Measurements from ENCODE around the gene KIRREL3.

KIRREL3 gene

DNA sequence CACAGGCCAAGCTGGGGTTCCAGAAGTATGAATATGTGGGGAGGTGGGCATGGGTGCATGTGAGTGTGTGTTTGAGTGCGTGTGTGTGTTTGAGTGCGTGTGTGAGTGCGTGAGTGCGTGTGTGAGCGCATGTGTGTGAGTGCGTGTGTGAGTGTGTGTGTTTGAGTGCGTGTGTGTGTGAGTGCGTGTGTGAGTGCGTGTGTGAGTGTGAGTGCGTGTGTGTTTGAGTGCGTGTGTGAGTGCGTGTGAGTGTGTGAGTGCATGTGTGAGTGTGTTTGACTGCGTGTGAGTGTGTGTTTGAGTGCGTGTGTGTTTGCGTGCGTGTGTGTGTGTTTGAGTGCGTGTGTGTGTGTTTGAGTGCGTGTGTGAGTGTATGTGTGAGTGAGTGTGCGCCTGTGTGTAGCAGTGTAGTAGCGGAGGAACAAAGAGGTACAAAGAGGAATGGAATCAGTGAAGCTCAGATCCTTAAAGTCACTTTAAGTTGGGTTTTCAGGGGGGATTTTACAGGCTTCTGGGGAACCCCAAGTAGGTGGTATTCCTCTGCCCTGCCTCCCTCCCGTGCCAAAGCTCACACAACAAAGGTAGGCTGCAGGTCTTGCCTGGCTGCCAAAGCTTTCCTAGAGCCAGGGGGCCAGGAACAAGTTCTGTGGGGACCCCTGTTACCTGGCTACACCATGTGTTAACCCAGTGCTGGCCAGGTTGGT lies 137.1 kb downstream of the KIRREL3 start:
- no peak for FAIRE-seq

DNA sequence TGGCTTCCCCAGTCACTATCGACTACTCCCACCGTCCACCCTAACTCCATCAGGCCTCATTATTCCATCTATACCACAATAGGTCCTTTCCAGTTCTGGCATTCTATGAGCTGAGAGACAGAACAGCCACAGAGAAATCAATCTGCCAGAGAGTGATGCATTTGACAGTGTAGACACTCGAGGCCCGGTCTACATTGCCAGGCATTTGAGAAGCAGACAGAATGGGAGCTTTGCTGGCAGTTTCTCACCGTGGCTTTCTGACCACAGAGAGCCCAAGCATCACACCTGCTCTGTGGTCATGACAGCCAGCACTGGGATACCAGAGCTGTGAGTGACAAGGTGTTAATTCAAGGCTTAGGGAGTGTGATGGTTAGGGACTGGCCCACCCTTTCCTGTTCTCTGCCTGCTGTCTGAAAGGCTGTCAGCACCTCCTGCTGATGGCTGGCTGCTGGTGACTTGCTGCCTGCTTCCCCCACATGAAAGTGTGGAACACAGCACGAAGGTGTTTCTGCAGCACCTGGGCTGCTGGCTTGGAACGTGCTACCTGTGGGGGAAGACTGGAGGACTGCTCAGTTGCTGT lies 137.8 kb downstream of the KIRREL3 start:
- FAIRE-seq = no peak

DNA sequence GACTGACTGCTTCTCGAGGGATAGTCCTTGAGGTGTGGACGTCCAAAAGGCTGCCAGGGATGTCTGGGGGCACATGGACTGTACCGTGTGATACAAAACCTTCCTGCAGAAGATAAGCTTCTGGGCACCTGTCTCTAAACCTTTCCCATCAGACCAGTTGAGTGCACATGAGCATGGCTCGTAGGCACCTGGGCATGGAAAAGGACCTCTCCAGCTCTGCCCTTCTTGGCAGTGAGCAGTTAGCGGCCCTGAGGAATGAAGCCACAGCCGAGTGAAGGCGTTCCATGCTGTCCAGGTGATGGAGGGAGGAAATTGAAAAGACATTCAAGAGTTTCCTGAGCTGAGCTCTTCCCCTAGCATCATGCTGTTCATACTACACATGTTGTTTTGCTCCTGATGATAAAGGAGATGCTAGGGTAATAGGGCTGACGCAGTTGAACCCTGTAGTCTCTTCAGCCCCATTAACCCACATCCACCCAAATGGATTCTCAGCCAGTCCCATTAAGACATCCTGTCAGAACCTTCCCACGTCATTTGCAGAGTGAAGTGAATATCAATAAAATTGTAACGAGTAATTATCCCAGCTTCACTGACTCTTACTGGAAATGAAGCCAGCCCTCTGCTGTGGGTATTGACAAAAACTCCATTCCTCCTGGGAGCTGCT lies 138.6 kb downstream of the KIRREL3 start:
- FAIRE-seq = no peak

DNA sequence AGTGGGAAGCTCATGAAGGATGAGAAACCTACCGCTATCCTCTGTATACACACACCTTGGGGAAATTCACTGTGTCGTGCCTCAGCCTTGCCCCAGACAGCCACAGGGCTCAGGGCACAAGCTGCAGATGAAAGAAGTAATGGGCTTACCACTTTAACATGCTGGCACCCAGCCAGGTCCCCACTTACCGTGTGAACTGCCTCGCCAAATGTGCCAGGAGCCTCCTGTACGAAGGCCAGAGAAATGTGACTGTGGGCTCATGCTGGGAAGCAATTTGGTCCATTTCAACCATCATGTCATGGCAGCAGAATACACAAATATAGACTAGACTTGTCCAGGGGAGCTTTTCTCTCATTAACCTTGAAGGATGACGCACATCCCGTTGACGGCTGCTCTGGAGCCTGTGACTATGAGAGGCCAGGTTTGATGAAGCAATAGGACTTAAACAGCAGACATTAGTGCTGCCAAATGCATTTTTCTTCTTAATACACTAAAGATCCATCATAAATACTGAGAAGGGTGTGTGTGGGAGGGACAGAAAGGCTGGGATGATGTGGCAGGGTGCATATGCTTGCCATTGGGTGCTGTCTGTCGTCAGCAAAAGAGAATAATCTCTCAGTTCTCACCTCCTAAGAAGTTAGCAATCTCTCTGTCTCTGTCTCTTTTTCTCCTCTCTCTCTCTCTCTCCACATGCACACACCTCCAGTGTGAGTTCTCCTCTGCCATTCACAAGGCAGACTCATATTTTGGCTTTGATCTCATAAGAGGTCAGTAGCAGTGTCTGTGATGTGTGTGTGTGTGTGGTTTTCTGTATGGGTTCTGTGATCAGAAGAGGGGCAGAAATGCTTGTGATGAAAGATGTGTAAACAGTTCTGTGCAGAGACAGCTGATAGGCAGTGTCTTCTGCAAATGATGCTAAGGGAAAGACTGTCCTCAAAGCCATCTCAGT lies 142.4 kb downstream of the KIRREL3 start:
- FAIRE-seq = no peak

DNA sequence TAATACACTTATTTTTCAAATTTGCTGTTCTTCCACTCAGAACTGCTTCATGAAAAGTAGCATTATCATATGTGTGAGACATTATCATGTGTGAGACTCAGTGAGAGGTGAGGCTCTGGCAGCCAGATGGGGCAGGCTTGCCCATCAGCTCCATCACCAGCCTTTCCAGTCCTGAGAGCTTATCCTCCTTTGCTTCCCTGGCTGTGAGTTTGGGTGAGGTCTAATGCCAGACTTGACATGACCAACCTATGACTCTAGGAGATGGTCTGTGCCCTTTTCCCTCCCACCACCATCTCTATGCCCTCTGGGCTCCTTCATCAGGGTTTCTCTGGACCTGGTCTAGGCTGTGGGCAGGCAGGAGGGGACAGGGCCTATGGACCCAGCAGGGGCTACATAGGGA lies 145.0 kb downstream of the KIRREL3 start:
- no peak for FAIRE-seq

DNA sequence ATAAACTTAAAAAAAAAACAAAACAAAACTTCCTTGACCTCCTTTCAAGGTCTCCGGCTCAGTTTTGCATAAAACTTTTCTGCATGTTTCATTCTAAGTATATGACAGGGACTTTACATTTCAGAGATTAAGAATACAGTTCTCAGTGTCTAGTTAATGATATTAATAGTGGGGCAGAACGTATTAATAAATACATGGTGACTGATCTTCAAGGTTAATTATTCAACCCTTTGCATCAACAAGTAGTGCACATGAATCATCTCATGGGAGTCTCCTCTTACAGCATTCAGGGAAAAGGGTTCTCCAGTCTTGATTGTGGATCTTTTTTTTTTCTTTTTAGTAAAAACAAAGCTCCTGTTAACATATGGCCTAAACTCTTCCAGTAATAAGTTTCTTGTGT lies 146.8 kb downstream of the KIRREL3 start:
- FAIRE-seq = no peak

DNA sequence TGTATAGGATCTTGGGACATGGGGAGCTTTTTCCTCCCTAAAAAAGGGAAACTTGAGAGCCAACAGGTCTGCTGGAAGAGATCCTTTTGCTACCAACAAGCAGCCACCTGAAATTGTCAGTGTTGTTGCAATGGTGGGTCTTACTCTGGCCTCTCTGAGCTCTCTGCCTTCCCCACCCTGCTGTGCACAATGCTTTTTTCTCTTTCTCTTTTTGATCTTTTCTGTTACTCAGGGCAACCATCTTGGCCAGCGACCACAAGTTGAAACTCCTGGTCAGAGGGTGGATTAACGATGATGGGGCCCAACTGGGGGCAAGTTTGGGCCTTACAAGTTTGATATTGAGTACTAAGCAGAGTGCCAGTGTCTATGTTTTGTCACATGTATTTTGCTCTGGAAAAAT lies 155.8 kb downstream of the KIRREL3 start:
- FAIRE-seq = no peak

DNA sequence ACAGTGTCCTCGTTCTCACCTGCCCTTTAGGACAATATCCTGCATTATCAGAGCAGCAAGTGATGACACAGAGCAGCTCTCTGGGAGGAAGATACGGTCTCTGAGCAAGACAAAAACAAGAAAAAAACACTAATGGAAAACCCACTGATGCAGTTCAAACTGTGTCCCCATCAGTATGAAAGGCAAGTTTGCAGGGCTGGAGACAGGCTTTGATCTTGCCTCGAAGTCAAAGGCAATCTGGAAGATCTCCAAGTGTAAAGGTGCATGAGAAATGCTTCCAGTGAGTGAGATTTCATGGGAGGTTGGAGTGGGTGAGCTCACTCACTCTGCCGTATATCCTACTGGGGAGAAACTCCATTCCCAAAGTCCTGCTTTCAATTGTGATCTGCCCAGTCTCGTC lies 157.5 kb downstream of the KIRREL3 start:
- FAIRE-seq = no peak

DNA sequence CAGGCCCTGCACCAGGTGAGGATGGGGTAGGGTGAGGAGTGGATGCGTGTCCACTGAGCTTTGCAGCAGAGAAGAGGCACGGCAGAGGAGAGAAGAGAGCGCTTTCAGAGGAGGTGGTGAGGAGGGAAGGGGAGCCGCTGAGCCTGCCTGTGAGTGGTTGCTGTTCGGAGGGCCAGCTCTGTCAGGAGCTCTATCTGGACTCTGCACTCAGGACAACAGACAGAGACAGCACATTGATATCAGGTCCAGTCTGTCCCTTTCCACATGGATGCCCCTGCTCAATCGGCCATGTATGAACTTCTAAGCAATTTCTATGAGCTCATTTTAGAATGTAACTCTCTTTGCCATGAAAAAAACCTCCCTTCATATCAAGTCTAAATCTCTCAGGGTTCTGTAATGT lies 158.6 kb downstream of the KIRREL3 start:
- FAIRE-seq = no peak

DNA sequence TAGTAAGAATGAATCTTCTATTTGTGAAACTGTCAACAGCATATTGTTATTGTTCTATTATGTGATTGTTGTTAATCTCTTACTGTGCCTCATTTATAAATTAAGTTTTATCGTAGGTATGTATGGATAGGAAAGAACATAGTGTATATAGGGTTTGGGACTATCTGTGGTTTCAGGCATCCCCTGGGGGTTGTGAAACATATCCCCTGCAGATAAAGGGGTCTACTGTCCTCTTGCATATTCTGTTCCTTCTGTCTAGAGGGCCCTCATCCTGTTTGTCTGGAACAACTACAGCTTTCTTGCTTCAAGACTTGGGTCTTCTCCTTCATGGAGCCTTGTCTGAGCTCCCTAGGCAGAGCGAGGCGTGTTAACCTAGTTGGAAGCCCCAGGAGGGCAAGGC lies 159.6 kb downstream of the KIRREL3 start:
- no peak for FAIRE-seq

DNA sequence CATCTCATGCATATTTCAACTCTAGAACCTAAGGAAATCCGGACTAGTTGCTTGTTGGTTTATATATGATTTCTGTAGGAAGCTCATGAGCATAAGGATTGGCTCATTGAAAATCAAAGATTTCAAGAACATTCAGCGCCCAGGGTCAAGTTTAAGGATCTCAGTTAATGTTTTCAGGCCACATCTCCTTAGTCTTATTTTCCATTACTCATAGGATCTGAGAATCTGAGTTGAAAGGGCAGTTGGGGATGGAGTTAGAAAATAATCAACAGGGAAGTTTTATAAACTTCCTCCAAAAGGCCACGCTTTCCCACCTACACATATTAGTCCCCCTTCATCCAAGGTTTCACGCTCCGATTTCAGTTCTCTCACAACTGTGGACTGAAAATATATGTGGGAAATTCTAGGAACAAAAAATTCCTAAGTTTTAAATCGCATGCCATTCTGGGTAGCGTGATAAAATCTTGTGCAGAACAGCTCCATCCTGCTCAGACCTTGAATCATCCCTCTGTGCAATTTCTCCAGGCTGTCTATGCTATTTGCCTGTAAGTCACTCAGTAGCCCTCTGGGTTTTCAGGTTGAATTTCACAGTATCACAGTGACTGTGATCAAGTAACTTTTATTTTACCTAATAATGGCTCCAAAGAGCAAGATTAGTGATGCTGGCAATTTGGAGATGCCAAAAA lies 160.2 kb downstream of the KIRREL3 start:
- FAIRE-seq = no peak

DNA sequence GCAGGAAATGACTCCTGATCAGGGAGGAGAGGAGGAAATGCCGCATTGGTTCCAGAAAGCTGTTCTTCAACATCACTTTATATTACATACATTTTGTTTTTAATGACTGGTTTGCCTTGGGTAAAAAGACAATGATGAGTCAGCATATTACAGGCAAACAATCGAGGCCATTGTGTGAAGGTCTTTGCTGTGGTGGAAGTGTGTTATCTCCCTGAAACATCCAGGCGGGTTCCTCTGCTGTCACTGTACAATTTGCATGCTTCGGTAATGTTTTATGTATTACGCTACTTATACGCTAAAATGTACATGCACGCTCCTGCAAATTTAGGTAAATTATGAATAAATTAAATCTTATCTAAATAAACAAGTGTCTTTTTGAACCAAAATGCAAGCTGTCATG lies 161.1 kb downstream of the KIRREL3 start:
- FAIRE-seq = no peak

DNA sequence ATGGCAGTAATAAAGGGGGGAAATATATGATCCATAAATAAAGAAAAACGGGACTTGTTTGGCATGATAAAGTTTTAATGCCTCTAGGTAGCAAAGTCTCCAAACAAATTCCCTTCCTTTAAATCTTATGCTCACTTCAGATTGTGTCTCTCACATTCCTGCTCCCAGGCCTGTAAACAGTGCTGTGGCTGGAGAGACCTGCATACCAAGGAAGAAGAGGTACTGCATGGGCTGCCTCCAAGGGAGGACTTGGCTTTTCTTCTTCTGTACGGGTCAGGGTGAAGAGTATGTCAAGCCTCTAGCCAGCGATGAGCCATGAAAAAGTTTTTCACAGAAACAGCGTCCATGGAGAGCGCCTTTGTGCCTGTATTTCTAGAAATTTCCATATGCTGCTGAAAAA lies 161.8 kb downstream of the KIRREL3 start:
- no peak for FAIRE-seq

DNA sequence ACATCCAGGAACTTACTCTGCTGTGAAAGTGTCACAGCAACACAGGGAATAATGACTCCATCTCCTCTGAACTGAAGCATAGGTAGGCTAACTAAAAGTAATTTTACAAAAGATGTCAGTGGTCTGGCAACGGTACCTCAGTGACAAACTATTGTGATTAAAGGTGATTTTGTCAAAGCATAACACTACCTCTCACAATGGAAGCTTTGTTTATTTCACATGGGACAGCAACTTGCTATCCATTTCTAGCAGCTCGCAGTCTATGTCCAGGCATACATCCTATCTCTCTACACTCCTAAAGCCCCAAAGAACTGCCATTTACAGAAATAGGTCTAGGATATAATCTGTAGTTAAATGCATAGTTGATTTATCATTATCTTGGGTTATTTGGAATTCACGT lies 163.0 kb downstream of the KIRREL3 start:
- no peak for FAIRE-seq

DNA sequence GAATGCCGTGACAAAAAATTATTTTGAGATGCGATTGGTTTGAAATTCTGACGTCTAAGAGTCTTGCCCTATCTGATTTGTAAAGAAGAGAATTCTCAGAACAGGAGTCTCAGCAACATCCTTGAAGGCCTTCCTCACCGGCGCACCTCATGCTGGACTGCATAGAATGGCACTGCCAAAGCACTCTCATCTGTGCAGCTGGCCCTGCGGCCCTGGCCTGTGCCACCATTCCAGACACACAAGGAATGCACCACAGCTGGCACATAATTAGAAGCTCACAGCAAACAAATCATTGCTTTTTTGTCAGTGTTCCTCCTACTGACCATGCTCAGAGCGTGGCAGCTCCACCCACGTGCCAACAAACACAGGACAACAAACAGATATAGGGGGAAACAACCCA lies 166.0 kb downstream of the KIRREL3 start:
- FAIRE-seq = no peak

DNA sequence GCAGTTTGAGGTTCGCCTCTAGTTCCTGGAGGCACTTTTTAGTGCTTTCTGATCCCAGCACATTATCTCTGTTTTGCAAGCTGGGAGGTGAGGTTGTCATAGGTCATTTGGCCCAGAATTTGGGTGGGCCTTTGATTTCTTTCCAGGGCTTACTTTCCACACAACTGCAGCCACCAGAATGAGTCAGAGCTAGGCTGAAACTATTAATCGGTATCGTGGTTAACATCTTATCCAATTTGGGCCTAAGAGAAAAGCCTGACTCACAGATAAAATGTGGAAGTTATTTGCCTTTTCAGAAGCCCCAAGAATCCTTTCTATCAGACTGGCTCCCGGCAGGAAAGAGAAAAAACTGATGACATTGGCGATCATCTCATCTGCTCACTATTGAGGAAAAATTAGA lies 166.4 kb downstream of the KIRREL3 start:
- FAIRE-seq = no peak

DNA sequence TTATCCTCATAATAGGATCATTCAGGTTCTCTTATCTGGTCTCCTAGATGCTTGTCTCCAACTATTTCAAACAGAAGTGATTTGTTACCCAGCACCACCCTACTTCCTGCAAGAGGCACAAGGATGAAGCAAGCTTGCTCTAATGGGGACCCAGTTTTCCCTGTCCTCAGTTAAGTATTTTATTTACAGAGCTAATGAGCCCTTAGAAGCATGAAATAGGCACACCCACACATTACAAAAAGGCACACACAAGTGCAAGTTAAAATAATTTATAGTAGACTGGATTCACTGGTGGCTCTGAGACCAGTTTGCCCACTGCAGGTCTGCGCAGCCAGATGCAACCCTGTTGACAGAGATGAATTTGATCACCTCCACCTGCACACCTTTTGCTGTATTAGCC lies 167.5 kb downstream of the KIRREL3 start:
- FAIRE-seq = no peak

DNA sequence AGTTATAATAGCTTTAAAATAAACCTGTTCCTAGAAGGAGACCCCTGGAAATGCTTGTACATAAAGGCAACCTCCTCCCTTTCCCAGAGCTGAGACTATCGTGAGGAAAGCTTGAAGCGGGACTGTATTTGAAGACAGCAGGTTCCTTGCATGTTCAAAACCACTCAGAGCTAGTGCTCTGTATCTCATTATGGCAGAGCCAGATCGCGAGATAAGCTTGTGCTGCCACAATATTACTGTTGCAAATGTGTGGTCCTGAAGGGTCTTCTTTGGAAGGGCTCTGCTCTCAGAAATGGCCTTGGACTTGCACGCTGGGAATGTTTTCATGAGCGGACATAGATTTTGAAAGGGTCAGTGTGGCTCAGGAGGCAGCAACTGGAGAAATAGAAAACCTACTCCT lies 168.2 kb downstream of the KIRREL3 start:
- FAIRE-seq = no peak

DNA sequence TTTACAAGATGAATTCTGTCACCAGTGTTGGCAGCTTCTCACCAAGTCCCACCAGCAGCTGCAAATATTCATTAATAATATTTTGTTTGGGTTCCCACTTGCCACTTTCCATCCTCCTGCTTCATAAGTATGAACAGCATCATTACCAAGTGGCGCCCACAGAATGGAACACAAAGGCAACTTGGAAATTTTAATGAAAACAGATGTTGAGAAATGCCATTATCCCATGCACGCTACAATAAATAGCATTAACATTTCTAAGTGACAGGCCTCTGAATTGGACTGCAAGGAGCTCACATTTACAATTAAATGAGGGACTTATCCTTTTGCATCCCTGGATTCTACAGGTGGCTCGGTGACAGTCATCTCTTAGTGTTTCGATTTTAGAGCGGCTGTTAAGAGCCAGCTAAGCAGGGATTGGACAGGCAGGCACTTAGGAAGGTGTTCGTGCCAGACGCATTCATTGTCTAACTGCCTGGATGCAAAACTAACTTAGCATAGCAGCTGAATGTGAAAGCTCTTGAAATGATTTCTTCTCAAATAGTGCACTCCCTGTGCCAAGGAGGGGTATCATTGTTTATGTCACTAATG lies 170.3 kb downstream of the KIRREL3 start:
- FAIRE-seq = no peak

DNA sequence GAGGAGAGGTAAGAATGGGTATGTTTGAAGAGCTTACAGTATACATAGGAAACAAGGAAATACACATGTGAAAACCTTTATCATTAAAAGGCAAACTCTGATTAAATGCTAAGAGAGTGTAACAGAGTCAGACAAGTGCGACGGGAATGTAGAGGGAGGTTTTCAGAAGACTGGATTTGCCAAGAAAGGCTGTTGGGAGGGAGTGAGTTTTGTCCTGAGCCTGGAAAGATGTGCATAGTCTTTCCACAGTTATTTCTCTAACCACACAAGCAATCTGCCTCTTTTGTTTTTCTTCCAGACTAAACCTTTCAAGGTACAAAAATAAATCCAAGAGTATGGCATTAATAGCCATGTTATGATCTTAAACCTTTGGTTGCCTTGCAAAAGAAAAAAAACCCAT lies 170.9 kb downstream of the KIRREL3 start:
- no peak for FAIRE-seq

DNA sequence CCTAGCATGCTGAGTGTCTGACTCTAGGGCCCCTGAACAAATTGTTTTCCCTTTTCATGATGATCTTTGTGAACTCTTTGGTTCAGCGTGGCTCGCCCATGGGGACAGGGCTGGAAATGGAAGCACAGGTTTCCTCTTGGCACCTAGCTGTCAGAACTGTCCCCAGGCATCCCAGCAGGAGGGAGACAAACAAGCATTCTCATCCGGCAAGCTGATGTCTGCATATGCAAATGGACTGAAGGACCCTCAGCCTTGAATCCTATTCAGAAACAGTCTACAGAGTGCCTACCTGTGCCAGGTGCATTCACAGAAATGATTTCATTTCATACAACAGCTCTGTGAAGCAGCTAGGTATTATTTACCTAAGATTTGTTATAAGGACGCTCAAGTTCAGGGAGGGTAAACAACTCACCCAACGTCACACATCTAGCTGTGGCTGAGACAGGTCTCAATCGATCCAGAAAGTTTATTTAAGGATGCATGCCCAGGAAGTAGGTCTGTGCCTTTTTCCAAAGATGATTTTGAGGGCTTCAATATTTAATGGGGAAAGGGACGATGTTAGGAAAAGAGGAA lies 176.4 kb downstream of the KIRREL3 start:
- FAIRE-seq = no peak

DNA sequence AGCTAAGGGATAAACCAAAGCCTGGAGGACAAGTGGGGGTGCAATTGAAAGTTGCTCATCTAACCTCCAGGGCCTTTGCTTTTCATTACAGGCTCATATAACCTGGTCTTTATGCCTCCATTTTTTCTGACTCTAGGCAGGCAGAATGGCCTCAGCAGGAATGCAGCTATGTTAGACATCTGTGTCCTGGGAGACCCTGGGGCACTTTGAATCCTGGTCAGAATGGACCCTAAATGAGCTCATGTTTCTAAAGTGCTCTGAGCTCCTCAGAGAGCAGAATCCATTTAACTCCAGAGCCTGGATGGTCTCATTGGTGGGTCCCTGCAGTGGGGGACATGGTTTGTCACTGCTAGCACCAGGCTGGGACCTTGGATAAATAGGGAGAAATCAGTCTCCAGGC lies 177.3 kb downstream of the KIRREL3 start:
- FAIRE-seq = no peak
